A549 (cell line): ENCODE data around the gene ZNF644. TPM values are rescaled to one million over a fixed set of nuclear protein-coding genes. Genes with fewer than 3 reads are reported as not detected.

Experiments
- ATAC-seq, 2 experiments: fragments of 200-7000 bp in 1 of 2; fragments of >200 bp in 1 of 2; cut with Nextera tagmentation in 1 of 2; cut with Tn5 transposase in 1 of 2; 3 replicates each; pipeline versions ENCODE4 v1.8.0 to v1.9.1; 2018 to 2020; ENCODE audit warnings: mild to moderate bottlenecking in 1 of 2, moderate library complexity in 1 of 2
- CTCF ChIA-PET: fragments of 300-600 bp; sonication (Branson Sonifier 250); formaldehyde crosslinking; extraction: SDS; loops from one replicate; lab custom pipeline; 2021; ENCODE audit warnings: antibody characterized with exemption, inconsistent platforms; lab: Yijun Ruan, JAX
- POLR2A ChIA-PET: fragments of 350-600 bp; formaldehyde crosslinking; extraction: SDS; loops from one replicate; lab custom pipeline; 2021; ENCODE audit warnings: antibody characterized with exemption, inconsistent platforms; lab: Yijun Ruan, JAX
- DNase-seq, 2 experiments: peaks; one replicate each; pipeline versions ENCODE4 v3.0.0 to v3.0.0-alpha.2; 2011 to 2016; ENCODE audit warnings: low read depth in 1 of 2, low spot score in 1 of 2
- FAIRE-seq: peaks from 2 replicates; lab custom pipeline; 2011; peaks lifted over from hg19 to GRCh38; lab: Jason Lieb, UNC
- H3K27ac ChIP-seq, 2 experiments: fragments of >200 bp; sonication (Bioruptor Twin); formaldehyde crosslinking; 3 replicates each; pipeline ENCODE4 v1.5.1; 2016 to 2017
- H3K4me1 ChIP-seq: fragments of >200 bp; sonication (Bioruptor Twin); formaldehyde crosslinking; 3 replicates; pipeline ENCODE4 v1.6.1; 2016
- H3K4me2 ChIP-seq: fragments of >200 bp; sonication (Bioruptor Twin); formaldehyde crosslinking; 3 replicates; pipeline ENCODE4 v1.6.1; 2016
- H3K4me3 ChIP-seq: fragments of >200 bp; sonication (Bioruptor Twin); formaldehyde crosslinking; 3 replicates; pipeline ENCODE4 v1.5.1; 2016
- H3K9me3 ChIP-seq: fragments of >200 bp; sonication (Bioruptor Twin); formaldehyde crosslinking; 3 replicates; pipeline ENCODE4 v1.6.1; 2016
- CBX8 ChIP-seq: fragments of 200-600 bp; sonication (generic); IDR thresholded peaks from 2 replicates; pipeline ENCODE4 v1.6.1; 2016
- CEBPB ChIP-seq, 2 experiments: fragments of >200 bp in 1 of 2; sonication (Bioruptor Twin) in 1 of 2; formaldehyde crosslinking in 1 of 2; IDR thresholded peaks; 2 replicates each; pipeline ENCODE4 v1.6.1; 2012 to 2016
- CHD2 ChIP-seq: fragments of 150-350 bp; IDR thresholded peaks from 2 replicates; pipeline ENCODE4 v1.6.1; 2014; ENCODE audit warnings: low read length; ENCODE audit not compliant: partially characterized antibody
- CTCF ChIP-seq: fragments of >200 bp; sonication (Bioruptor Twin); formaldehyde crosslinking; IDR thresholded peaks from 3 replicates; pipeline ENCODE4 v1.5.1; 2016
- E2F6 ChIP-seq: IDR thresholded peaks from 2 replicates; pipeline ENCODE4 v1.6.1; 2012; ENCODE audit warnings: low read depth, borderline replicate concordance
- FOSL2 ChIP-seq, 2 experiments: fragments of 450-650 bp in 1 of 2; fragments of >200 bp in 1 of 2; sonication (Bioruptor Twin) in 1 of 2; formaldehyde crosslinking; IDR thresholded peaks; 2 replicates each; pipeline versions ENCODE4 v1.5.0 to v1.6.1; 2016 to 2020; ENCODE audit warnings: mild to moderate bottlenecking in 1 of 2, moderate library complexity in 1 of 2
- HDAC2 ChIP-seq: fragments of 200-600 bp; sonication (generic); IDR thresholded peaks from 2 replicates; pipeline ENCODE4 v1.6.1; 2016
- HEYL ChIP-seq: fragments of 250-450 bp; sonication (Bioruptor Pico); IDR thresholded peaks from 2 replicates; pipeline ENCODE4 v1.8.0; 2021; ENCODE audit warnings: mild to moderate bottlenecking, moderate library complexity
- HMGXB4 ChIP-seq: fragments of 250-450 bp; sonication (Bioruptor Pico); IDR thresholded peaks from 2 replicates; pipeline ENCODE4 v1.5.0; 2021; ENCODE audit warnings: mild to moderate bottlenecking, moderate library complexity, borderline replicate concordance
- JUN ChIP-seq, 2 experiments: fragments of >200 bp; sonication (Bioruptor Twin); formaldehyde crosslinking; IDR thresholded peaks; 2 replicates in 1 of 2; 3 replicates in 1 of 2; pipeline ENCODE4 v1.6.1; 2016 to 2017
- JUNB ChIP-seq: fragments of >200 bp; sonication (Bioruptor Twin); formaldehyde crosslinking; IDR thresholded peaks from 2 replicates; pipeline ENCODE4 v1.6.1; 2016
- KDM5A ChIP-seq: fragments of 200-600 bp; sonication (generic); IDR thresholded peaks from 2 replicates; pipeline ENCODE4 v1.6.1; 2016; ENCODE audit warnings: antibody characterized with exemption, mild to moderate bottlenecking
- MAFK ChIP-seq: fragments of 450-650 bp; IDR thresholded peaks from 2 replicates; pipeline ENCODE4 v1.6.1; 2014; ENCODE audit not compliant: partially characterized antibody
- MYC ChIP-seq: IDR thresholded peaks from 2 replicates; pipeline ENCODE4 v1.6.1; 2012; ENCODE audit warnings: mild to moderate bottlenecking, inconsistent platforms, low read length, improper control_type of control experiment, borderline replicate concordance
- NFE2L2 ChIP-seq: fragments of 150-350 bp; conservative IDR thresholded peaks from 2 replicates; pipeline ENCODE4 v1.6.1; 2014; ENCODE audit warnings: low read length
- NPAS2 ChIP-seq: fragments of 250-450 bp; sonication (Bioruptor Pico); IDR thresholded peaks from 2 replicates; pipeline ENCODE4 v1.8.0; 2022; ENCODE audit warnings: mild to moderate bottlenecking, moderate library complexity, borderline replicate concordance
- NR3C1 ChIP-seq: fragments of >200 bp; sonication (Bioruptor Twin); formaldehyde crosslinking; IDR thresholded peaks from 3 replicates; pipeline ENCODE4 v1.6.1; 2017
- POLR2A ChIP-seq: IDR thresholded peaks from 2 replicates; pipeline ENCODE4 v1.6.1; 2012; ENCODE audit warnings: mild to moderate bottlenecking, low read length
- POLR2AphosphoS2 ChIP-seq: conservative IDR thresholded peaks from 2 replicates; pipeline ENCODE4 v1.6.1; 2012; ENCODE audit warnings: low read length, improper control_type of control experiment, inconsistent platforms
- RAD21 ChIP-seq, 2 experiments: fragments of >200 bp in 1 of 2; sonication (Bioruptor Twin) in 1 of 2; formaldehyde crosslinking in 1 of 2; IDR thresholded peaks in 1 of 2; conservative IDR thresholded peaks in 1 of 2; 2 replicates in 1 of 2; 3 replicates in 1 of 2; pipeline ENCODE4 v1.6.1; 2012 to 2018; ENCODE audit warnings: inconsistent platforms in 1 of 2
- RCOR1 ChIP-seq: fragments of 150-350 bp; IDR thresholded peaks from 2 replicates; pipeline ENCODE4 v1.6.1; 2014; ENCODE audit warnings: antibody characterized with exemption, low read length, low read depth
- REST ChIP-seq: fragments of 200-600 bp; sonication (generic); IDR thresholded peaks from 2 replicates; pipeline ENCODE4 v1.6.1; 2016; ENCODE audit warnings: antibody characterized with exemption, mild to moderate bottlenecking, moderate library complexity
- ZC3H11A ChIP-seq: fragments of 450-650 bp; IDR thresholded peaks from 2 replicates; pipeline ENCODE4 v1.6.1; 2014; ENCODE audit warnings: antibody characterized with exemption, mild to moderate bottlenecking
- ZFP36 ChIP-seq: fragments of 450-650 bp; IDR thresholded peaks from 2 replicates; pipeline ENCODE4 v1.6.1; 2014; ENCODE audit warnings: borderline replicate concordance; ENCODE audit not compliant: partially characterized antibody
- ZNF302 ChIP-seq: fragments of 250-450 bp; sonication (Bioruptor Pico); IDR thresholded peaks from 2 replicates; pipeline ENCODE4 v1.9.0; 2021; ENCODE audit warnings: inconsistent platforms, mild to moderate bottlenecking, moderate library complexity
- ZSCAN20 ChIP-seq: fragments of 250-450 bp; sonication (Bioruptor Pico); IDR thresholded peaks from 2 replicates; pipeline ENCODE4 v1.8.0; 2022; ENCODE audit warnings: mild to moderate bottlenecking, moderate library complexity
- WGBS: methylation state at CpG from one replicate; pipeline ENCODE4 v1.1.6; 2017; ENCODE audit errors: missing lambda C conversion rate; 5-methylcytosine and 5-hydroxymethylcytosine counted together
- polyA plus RNA-seq, 4 experiments: library from polyadenylated mRNA; depleted of rRNA in 3 of 4; stranded (reverse); fragments of >200 nt; fragmentation: RNase III in 1 of 4; extraction: RNeasy Plus Mini Kit Qiagen cat#74134 plus additional on column Dnase treatment in 1 of 4; gene quantifications; 2 replicates in 3 of 4; 3 replicates in 1 of 4; pipeline ENCODE4 v1.2.3, GENCODE V29; 2011 to 2017

Gene ZNF644
- polyA plus RNA-seq, 2 of the 4 experiments (the other 2 are of a cell fraction) = 14.8 to 24.9 TPM

- Histone ChIP-seq H3K9me3 (no peaks in the 10 kb centered on the region), H3K4me1 (no peaks in the 10 kb centered on the region), H3K4me2 (no peak overlapping the region), H3K27ac (no peak overlapping the region), H3K4me3 (no peak overlapping the region)
- FAIRE-seq = no peak
- ChIA-PET POLR2A (interaction anchor here (2.0 kb wide), 1 partner anchor 14 kb away, joined by 8 read pairs; the partner anchor contains the start of gene ZNF644), CTCF (no interaction called here)
- TF ChIP-seq ZSCAN20 (CRISPR knock-in tag) = no peak
- TF ChIP-seq MAFK = peak; percentile 35
- ATAC-seq = peak in 1 of 2 experiments; percentile 39; a peak in 1 of 6 replicates
- DNase-seq = no peak
Observed at GRCh38 chr1:91007827-91008226, 14.0 kb downstream of the ZNF644 start.

- POLR2A ChIA-PET = no interaction called here
- H3K9me3 ChIP-seq = no peaks in the 10 kb centered on the region
- H3K27ac ChIP-seq = no peak overlapping the region
- H3K4me2 ChIP-seq = no peak overlapping the region
- CTCF ChIA-PET = no interaction called here
- FAIRE-seq = no peak
- no peak for ATAC-seq
- no peak for TF ChIP-seq RCOR1
- no peak for TF ChIP-seq JUNB
- no peak for TF ChIP-seq CBX8
- TF ChIP-seq CHD2 = no peak
- TF ChIP-seq JUN (IDR thresholded peaks at IDR 0.05) = no peak
- TF ChIP-seq ZNF302 (CRISPR knock-in tag) = no peak
- TF ChIP-seq CTCF = no peak
- no peak for TF ChIP-seq CEBPB (IDR thresholded peaks at IDR 0.05)
- no peak for TF ChIP-seq REST
- no peak for TF ChIP-seq POLR2AphosphoS2
- TF ChIP-seq ZFP36 = no peak
- TF ChIP-seq, all 56 proteins: peak for 0
- no peak for DNase-seq
- 96% methylated on average over 7 of the region's 7 CpGs for WGBS
- Histone ChIP-seq H3K4me1 (no peaks in the 10 kb centered on the region), H3K4me3 (no peak overlapping the region)
Observed at GRCh38 chr1:91007092-91007491, 14.7 kb downstream of the ZNF644 start.

GRCh38 chr1:91006113-91006908, 15.5 kb downstream of the ZNF644 start:
- no peak for FAIRE-seq
- no peak overlapping the region for H3K27ac ChIP-seq
- no peak overlapping the region for H3K4me3 ChIP-seq
- ChIA-PET POLR2A (no interaction called here), CTCF (no interaction called here)
- DNase-seq = no peak
- ATAC-seq = 0 out of 6 replicates have a peak, but pooled peaks of 1 of the 2 experiments have one; percentile 24
- no peak overlapping the region for H3K4me2 ChIP-seq
- H3K4me1 ChIP-seq = no peaks in the 10 kb centered on the region
- H3K9me3 ChIP-seq = no peaks in the 10 kb centered on the region
- WGBS = 92% methylated on average over 2 of the region's 2 CpGs
- TF ChIP-seq NR3C1 (no peak), JUNB (no peak), CBX8 (no peak), HMGXB4 (no peak), NPAS2 (CRISPR knock-in tag) (no peak), MYC (no peak), MAFK (no peak), FOSL2 (IDR thresholded peaks at IDR 0.05) (no peak), FOSL2 (CRISPR knock-in tag; IDR thresholded peaks at IDR 0.05) (no peak), HEYL (CRISPR knock-in tag) (no peak), ZC3H11A (no peak), POLR2A (no peak), E2F6 (no peak), RCOR1 (no peak), ZSCAN20 (CRISPR knock-in tag) (no peak), KDM5A (no peak), NFE2L2 (no peak), HDAC2 (no peak), JUN (IDR thresholded peaks at IDR 0.05) (no peak), RAD21 (conservative IDR thresholded peaks at IDR 0.05 in 1 of 2, IDR thresholded peaks at IDR 0.05 in 1 of 2) (no peak)
